Fibroblast of the conjunctiva (primary cell): ENCODE measurements around the gene RELL2.
"Not testable (repeated sequence)": the region's sequence is repeated elsewhere in the genome, so short reads cannot be mapped to it uniquely, and the experiment has no call there.

Experiments used
- DNase-seq: peaks from one replicate; pipeline ENCODE4 v3.0.0-alpha.2; 2010; ENCODE audit warnings: low read depth

RELL2 gene, protein sequence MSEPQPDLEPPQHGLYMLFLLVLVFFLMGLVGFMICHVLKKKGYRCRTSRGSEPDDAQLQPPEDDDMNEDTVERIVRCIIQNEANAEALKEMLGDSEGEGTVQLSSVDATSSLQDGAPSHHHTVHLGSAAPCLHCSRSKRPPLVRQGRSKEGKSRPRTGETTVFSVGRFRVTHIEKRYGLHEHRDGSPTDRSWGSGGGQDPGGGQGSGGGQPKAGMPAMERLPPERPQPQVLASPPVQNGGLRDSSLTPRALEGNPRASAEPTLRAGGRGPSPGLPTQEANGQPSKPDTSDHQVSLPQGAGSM

DNA sequence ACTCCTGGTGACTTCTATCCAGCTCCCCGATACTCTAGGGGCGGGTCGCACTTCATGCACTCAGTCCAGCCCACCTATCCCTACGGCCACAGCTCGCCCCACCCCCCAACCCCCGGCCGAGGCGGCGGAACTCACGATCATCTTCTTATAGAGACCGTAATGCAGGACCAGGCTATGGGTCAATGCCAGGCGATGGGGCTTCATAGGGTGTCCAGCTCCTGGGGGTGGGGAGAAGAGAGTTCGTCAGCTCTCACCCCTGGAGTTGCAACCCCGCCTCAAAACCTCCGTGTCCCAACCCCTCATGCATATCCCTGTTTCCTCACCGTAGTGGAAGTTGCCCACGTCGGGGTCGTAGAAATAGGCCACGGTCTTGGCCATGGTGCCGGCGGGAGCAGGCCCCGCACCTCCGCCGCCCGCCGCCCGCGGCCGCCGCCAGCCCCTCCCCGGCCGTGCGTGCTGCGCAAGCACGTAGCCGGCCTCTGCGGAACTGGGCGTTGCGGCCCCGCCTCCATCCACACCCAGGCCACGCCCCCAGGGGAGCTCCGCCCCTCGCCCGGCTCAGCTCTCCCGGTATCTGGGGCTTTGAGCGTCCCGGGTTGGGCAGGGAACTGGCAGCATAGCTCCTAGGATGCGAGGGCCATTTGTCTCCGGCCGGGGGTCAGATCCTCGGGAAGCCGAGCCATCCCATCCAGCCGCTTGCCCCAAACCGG lies at the start of gene RELL2, which contains the start of gene HDAC3:
Gene RELL2, plus strand, starts transcription at position 585 of the 710 bp plus-strand sequence. CDS start 1,229 bp downstream, outside the sequence.
Gene HDAC3, minus strand, starts transcription at position 437 of the 710 bp plus-strand sequence. Its CDS starts 59 bp downstream, at position 378.
- peak; percentile 78 for DNase-seq

DNA sequence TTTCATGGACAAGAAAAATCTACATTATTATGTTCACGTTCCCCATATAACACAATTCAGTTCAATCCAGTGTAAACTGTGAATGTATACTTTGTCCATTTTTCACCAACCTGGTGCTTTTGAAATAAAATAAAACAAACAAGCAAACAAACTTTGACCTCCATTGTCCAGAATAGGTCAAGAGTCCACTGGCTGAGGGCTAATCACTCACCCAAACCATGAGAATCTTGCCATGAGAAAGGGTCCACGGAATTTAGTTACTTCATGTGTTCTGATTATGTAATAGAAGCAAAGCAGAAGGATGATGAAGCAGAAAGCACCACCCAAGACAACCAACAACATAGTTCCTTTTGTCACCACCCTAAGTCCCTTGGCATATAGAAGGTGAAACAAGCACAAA lies 46.7 kb upstream of the RELL2 start:
- DNase-seq: no peak

DNA sequence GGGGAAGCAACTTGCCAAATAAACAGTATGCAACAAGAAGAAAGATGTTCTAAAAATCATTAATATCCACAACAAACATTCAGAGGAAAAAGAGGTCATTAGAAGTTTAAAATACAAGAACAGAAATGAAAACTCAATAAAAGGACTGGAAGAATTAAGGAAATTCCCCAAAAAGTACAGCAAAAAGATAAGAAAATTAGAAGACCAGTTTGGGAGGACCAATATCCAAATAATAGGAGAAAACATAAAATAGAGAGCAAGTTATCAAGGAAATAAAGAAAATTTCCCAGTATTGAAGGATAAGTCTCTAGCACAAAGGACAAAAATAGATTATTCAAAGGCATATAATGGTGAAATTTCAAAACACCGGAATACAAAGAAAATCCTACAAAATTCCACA lies 39.9 kb upstream of the RELL2 start:
- no peak for DNase-seq

DNA sequence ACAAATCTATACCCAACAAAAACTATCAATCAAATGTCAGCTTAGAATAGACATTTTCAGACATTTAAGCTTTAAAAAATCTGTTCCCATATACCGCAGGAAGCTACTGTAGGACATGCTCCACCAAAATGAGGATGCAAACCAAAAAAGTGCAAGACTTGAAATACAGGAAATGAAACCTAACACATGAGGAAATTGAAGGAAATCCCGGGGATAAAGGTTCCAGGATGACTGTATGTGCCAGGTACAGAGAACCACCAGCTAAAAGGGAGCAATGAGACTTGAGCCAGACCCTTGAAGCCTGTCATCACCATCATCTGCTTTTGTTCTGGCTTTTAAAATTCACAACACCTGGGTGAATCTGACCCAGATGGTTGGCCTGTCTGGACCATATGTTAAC lies 39.4 kb upstream of the RELL2 start:
- no peak for DNase-seq

DNA sequence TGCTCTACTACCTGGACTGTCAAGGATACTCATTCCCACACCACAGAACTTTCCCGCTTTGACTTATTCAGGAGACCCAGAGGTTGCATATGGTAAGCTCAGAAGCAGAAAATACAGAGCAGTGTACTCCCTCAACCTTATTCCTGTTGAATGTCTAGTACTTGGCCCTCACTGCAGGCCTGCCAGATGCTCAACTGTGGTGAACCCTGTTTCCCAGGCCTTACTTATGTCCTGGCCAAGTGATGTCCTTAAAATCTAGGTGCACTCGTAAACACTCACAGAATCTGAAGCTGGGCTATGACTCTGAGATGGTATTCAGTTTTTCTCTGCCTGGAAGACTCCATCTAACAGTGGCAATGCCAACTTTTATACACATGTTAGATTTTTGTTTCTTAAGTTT lies 39.0 kb upstream of the RELL2 start:
- no peak for DNase-seq

DNA sequence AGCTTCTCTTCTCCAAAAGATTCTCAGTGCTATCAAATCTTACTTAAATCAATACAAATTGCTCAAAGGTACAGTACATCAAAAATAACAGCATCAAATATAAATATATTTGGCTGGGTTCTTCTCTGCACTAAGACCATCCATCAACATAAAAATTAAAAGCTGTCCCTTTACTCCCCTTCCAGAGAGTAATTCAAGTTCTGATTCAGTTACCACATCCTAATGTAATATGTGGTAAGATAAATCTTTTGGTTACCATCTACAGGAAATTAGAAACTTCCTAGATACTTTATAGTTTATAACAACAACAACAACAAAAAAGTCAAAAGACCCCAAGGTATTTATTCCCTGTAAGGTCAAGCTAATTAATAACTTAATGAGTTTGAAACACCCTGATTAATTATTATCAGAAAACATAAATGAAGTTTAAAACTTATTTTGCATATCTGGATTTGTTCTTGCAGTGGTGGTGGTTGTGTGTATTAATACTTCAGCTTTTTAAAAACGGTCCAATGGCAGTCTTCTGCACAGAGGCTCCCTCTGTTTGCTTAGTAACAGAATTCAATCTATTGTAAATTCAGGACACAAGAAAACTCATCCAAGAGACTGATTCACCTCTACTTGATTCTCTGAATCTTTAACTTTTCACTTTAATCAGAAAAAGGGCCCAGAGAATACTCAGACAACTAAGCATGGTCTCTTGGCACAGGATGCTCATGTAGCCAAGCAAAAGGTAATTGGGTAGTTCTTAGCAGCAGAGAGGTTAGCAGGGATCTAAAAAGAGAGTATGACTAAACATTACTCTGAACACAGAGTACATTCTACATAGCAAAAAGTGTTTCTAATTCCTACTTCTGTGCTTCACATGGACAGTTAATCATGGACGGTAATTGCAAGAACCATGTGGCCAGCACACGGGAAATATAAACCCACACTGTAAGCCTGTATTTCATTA lies 38.1 kb upstream of the RELL2 start:
- no peak for DNase-seq

DNA sequence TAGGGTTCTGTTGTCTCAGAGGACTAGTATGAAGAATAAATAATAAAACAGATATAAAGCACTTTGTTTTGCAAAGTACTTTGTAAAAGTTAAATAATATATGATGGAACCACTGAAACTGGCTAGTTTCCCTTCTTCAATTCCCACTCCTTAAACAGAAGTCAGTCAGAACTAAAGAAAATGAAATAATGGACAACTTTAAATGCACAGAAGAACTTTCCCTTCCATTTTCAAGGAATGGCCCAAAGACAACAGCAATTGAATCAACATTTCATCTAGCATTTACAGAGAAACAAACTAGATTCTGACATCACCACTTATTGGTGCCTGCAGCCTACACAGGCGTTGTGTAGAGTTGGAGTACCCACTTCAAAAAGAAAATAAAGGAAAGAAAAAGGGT lies 34.2 kb upstream of the RELL2 start:
- no peak for DNase-seq

DNA sequence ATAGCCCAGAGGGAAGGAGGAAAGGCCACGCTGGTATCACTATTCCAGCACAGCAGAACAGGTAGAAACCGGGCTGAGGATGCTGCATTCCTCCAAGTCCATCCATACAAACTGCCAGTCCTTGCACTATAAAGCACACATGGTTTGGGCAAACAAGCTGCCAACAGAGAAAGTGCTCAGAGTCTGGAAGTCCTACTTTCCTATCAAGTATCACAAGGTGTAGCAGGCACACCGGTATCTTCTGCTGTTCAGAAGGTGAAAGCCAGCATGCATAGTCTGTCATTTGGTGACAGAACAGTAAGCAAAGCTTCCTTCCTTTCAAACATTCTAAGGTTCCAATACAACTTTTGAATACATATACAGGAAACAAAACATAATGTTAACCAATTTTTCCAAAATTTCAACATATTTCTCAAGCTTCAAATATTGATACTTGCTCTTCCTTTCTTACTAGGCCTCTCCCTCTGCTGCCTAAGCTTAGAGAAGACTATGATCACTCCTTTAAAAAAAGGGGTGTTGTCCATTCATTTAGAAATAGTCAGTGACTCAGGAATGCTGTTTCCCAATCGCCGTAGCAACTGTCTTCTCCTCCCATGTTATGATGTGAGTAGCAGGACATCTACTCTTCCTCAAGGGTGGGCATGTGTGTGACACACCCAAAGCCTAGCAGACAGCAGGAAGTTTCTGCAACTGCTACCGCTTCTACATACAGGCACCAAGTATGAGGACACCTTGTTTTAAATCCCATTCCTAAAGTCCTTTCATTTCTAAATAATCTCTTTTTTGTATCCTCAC lies 32.7 kb upstream of the RELL2 start:
- DNase-seq: peak; percentile 93

DNA sequence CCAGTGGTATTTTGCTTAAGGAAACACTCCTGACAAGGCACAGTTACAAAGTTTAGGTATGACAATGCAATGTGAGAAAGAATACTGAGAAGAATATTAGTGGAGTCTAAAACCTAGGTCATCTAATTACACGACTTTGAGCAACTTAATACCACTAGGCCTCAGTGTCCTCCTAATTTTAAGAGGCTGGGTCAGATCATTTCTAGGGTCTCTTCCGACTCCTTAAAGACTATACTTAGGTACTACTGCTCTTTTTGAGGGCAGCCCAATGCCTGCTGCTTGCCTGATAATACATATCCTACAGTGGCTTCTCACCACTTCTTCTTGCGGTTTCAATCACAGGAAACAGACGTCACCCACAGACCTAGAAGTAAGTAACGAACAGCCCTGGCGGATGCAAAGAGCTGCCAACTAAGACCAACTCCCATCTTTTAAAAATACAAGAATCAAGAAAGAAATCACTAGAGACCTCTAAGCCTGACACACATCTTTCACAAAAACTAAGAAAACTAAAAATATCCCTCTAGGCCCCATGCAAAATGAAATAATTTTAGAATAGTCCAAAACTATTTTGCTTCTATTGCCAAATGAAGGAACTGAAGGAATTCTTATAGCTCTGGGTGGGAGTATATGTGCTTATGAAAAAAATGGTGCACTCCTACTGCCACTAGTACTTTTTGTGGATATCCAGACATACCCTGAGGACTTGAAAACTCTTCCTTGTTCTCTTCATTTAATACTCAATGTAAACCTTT lies 31.1 kb upstream of the RELL2 start:
- no peak for DNase-seq

DNA sequence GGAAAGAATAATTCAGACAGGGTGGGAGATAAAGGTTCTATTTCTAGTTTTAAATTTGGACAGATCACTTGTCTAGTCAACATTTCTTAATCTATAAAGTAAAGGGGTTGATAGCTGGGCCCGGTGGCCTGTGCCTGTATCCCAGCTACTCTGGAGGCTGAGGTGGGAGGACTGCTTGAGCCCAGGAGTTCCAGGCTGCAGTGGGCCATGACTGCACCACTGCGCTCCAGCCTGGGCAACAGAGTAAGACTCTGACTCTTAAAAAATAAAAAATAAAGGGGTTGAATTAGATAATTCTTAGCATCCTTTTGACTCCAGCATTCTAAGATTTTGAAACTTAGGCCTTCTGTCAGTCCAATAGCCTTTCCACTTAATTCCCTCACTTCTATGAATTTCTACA lies 28.8 kb upstream of the RELL2 start:
- DNase-seq: no peak

DNA sequence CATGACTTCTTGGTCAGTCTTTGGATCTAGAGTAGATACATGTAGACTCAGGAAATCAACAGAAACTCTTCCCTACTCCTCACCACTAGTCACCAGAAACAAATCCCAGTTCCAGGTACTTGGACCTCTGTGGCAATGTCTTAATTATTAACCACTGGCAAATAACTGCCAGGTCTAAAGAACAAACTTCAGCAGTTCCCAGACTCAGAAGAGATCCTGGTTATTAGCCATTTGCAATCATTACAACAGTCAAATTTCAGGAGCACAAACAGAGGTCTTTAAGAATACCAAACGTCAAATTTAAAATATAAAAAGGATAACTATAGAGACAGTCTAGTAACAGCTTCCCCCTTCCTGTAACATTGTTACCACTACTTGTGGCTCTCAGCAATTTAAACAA lies 28.2 kb upstream of the RELL2 start:
- no peak for DNase-seq

DNA sequence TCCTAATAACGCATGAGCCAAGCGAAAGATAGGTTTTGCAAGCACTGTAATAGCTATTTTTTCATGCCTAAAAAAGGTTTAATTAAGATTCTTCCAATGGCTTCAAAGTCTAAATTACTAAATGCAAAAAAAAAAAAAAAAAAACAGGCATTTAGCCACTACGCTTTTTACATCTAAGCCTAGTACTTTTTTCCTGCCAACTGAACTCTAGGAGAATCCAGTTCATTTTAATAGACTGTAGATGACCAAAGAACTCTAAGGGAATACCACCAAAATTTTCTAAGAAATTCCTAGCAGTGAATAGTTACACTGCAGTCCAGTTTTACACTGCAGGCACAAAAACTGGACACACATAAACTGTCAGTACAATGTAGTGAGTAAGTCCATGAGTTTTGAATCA lies 27.8 kb upstream of the RELL2 start:
- DNase-seq: no peak

DNA sequence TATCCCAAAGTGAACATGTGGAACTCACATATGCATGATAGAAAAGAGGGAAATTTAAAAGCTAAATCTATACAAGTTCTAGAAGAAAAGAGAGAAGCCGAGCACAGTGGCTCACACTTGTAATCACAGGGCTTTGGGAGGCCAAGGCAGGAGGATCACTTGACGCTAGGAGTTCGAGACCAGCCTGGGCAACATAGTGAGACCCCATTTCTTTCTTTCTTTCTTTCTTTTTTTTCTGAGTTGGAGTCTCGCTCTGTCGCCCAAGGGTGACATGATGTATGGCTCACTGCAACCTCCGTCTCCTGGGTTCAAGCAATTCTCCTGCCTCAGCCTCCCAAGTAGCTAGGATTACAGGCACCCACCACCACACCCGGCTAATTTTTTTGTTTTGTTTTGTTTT lies 26.9 kb upstream of the RELL2 start:
- DNase-seq: not testable (repeated sequence)

DNA sequence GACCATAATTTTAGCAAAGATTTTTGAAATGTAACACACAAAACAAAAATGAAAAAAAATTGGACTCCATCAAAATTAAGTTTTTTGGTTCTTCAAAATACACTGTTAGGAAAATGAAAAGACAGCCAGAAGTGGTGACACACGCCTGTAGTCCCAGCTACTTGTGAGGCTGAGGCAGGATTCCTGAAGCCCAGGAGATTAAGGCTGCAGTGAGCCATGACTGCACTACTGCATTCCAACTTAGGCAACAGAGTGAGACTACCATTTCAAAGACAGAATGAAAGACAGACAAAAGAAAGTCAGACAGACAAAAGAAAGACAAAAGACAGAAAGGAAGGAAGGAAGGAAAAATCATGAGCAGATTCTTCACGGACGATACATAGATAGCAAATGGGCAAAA lies 25.5 kb upstream of the RELL2 start:
- DNase-seq: no peak

DNA sequence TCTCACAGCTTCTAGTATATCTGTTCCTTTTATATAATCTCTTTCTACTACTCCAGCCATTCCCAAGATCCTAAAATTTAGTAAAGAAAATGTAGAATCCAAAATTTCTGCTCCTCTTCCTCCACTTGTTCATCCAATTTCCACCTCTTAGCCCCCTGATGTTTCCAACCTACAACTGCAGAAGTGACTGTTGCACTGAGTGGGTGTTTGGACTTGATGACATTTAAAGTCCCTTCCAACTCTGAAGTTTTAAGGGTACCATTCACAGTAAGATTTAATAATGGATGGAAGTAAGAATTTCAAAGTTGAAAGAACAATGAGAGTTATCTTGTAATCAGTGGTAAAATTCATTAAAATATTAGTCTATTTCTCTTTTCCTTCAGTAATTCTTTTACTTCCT lies 23.5 kb upstream of the RELL2 start:
- DNase-seq: no peak

DNA sequence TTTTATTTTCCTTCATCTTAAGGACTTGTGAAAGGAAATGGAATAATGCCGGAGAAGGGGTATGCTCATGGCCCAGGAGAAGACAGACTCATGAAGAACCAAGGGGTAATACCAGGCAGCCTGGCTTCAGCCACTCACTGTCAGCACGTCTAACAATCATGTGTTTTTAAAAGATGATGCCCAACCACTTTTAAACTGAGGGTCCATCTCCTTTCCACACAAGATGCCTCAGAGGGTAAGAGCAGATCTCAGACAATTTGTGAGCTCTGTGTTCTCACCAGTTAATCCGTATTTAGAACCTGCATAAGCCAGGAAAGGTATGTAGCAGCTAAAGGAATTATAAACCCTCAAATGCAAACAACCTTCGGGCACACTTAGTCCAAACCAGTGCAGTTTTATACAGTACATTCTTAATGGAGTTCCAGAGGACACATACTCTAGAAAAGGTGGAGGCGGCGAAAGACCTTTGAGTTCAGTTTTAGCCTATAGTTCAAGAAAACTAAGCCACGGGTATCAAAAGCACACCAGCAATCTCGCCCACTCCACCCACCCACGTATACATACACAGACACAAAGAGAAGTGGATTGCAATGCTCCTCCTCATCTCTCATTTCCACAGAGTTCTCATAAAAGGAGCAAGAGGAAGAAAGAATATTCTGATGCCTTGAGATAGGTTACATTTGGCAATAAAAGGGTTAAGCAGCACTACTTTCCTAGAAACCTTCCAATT lies 20.6 kb upstream of the RELL2 start:
- no peak for DNase-seq

DNA sequence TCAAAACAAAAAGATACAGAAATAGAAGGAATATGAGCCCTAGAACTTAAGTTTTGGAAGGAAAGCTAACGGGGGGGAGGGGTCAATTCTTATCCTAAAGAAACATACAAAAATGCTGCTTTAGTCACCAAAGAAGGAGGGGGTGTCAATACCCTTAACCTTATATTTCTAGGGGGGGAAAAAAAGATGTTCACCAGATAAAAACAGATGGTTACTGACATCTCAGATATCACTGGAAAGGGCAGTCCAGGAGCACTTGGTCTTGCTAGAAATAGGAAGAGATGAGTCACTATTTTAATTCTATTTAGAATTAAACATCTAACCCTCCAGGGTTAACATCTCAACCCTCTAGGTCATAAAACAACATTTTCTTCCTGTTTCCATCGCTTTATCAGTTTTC lies 19.7 kb upstream of the RELL2 start:
- DNase-seq: no peak

DNA sequence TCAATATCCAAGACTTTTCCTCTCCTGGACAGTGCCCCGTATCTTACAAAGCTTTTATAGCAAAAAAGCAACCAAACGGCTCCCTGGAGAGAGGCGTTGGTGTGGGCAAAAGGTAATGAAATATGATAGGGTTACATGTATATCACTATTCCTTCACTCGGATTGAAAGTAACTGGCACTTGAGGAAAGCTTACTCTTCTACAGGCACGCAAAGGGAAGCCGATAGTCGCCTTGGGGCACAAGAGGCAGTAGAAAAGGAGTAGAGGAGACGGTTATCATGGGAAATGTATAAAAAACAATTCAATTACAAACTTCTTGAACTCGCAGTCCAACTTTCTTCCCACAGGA lies 19.1 kb upstream of the RELL2 start:
- no peak for DNase-seq

DNA sequence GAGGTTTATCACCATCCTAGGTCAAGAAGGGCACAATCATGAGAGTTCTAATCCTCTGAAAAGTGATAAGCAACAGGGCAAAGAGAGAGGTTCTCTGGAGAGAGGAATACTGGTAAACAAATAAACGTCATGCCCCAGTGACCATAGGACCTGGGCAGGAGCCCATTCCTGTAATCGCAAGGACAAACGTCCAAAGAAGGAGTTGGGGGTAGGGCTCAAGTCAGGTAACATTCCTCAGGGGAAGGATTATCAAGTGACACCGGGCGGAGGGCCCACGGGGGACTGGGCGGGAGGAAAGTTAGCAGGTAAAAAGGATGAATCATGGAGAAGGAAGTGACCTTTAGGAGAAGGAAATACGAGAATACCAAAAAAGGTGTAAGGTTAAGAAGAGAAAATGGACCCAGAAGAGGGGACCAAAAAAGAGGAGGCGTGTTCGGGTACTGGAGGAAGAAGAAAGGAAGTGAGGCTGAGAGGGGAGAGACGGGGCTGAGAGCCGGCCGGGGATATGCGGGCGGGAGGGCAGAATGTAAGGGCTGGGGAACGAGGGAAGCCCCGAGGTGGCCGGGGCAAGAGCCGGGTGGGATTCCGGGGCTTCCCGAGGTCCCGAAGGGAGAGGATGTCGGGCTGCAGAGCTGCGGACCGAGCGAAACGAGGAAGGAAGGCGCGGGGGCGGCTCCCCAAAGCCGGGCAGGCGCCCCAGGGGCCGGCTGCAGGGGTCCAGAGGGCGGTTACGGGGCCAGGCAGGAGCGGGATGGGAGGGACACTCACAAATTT lies 18.6 kb upstream of the RELL2 start:
- DNase-seq: no peak
